ENCODE results near the gene PIGR. TPM values are rescaled to one million over a fixed set of nuclear protein-coding genes. Genes with fewer than 3 reads are reported as not detected.

Gene PIGR
- total and polyA plus RNA-seq, 2 of the 8 experiments (the other 6 are each of a cell fraction or from before 2014, with no cell fraction given), result not detected

- no peak for TF ChIP-seq BCL11A (IDR thresholded peaks at IDR 0.05; ENCODE audit: low read depth in 2 of 2, low read length in 2 of 2)
These were observed 50.9 kb downstream of the PIGR start (continued) for GRCh38 chr1:206895325-206895724.
